HG02642 (cell line): ENCODE measurements around the gene KCNIP4.

ENCODE experiments used
- ATAC-seq: cut with Tn5 transposase; IDR thresholded peaks from one replicate; pipeline ENCODE4 v1.9.1; 2021; ENCODE audit warnings: mild to moderate bottlenecking; ENCODE audit not compliant: unreplicated experiment, poor library complexity

KCNIP4 gene

GRCh38 chr4:21709761-21710160 lies 238.8 kb downstream of the KCNIP4 start:
- no peak for ATAC-seq

GRCh38 chr4:21709031-21709430 lies 239.5 kb downstream of the KCNIP4 start:
- no peak for ATAC-seq

- no peak for ATAC-seq
Measured at GRCh38 chr4:21699446-21699845, 249.1 kb downstream of the KCNIP4 start.

GRCh38 chr4:21697583-21697982 lies 251.0 kb downstream of the KCNIP4 start:
- ATAC-seq: no peak

DNA sequence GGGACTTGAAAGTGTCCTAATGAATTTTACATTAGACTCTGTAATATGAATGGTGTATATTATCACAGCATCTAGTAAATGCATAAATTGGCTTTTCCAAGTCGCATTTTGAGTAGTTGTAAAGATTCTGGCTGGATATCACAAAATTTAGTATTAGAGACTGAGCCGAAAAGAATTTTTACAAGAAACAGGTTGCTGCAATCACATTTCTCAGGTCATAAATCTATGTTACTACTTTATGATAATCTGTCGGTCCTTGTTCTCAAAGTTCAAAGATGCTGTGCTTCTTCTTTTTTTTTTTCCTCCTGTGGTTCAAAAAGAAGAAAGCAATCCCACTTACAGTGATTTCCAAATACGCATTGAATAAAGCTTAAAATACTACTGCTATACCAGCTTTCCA lies 253.4 kb downstream of the KCNIP4 start:
- no peak for ATAC-seq

GRCh38 chr4:21692241-21692640 lies 256.3 kb downstream of the KCNIP4 start:
- ATAC-seq: no peak

DNA sequence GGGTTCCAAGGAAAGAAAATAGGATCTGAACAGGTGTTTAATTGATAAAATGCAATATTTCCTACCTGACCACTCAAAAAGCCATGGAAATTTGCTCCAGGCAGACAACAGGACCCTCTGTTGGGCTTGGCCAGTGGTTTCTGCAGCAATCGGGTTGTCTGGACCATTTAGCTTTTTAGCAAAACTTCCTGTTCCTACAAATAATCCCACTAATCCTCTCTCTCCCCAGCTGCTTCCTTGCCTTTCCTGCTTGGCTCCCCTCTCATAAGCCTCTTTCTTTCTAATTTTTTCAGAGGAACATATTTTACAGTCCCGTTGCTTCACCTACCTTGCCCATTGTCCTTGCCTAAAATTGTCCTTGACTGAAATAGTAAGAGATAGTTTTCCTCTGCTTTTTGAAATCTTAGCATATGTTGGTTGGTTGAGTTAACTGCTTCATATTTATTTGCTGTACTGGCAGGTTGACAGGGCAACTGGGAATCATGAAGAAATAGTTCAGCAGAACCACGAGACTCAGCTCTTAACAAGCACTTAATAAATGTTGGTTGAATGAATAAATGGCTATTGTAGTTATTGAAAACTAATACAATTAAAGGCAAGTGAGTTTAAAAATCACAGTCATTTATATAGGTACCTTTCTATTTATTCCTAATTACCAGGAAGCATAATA lies 259.8 kb downstream of the KCNIP4 start:
- ATAC-seq: no peak

DNA sequence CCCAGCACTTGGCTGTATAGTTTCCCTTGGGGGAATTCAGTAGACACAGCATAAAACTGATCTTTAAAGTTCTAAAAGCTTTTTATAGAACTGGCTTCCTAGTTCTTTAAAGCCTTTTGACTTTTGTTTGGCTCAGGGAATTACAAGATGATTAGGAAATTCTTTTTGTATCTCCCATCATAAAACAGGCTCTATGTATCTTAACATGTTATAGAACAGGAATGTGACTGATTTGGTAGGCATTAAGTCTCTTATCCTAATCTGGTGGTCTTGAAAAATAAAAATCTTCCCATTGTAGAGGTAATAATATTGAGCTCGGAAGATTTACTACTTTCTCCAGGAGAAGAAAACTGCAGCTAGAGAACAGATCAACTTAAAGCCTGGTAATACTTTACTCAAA lies 262.7 kb downstream of the KCNIP4 start:
- ATAC-seq: no peak

- no peak for ATAC-seq
Measured at GRCh38 chr4:21680326-21680898, 268.2 kb downstream of the KCNIP4 start.

DNA sequence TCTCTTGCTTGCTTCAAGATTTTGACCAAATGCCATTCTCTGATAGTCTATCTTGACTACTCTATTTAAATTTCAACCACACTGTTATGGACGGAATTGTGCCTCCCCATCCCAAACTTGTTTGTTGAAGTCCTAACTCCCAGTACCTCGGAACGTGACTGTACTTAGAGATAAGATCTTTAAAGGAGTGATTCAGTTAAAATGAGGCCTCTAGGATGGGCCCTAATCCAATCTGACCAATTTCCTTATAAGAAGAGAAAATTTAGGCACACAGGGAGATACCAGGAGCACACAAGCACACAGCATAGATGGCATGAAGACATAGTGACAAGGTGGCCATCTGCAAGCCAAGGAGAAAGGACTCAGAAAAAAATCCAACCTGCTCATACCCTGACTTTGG lies 269.9 kb downstream of the KCNIP4 start:
- ATAC-seq: no peak

GRCh38 chr4:21677173-21677572 lies 271.4 kb downstream of the KCNIP4 start:
- no peak for ATAC-seq

GRCh38 chr4:21664355-21664754 lies 284.2 kb downstream of the KCNIP4 start:
- no peak for ATAC-seq

DNA sequence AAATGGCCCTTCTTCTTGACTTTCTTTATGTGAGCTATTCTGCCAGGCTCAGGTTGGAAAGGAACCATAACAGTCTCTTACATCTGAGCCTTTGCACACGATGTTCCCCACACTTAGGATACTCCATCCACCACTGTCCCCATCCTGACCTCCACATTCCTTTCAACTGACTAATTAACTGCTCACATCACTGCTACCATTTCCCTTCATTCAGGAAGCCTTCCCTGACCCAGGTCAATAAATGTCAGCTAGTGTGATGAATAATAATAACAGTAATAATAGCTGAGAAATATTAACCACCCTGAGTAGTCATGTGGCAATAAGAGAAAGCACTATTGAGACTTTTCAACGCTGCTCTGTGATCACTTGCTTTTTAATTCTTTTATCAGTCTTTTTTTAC lies 291.7 kb downstream of the KCNIP4 start:
- no peak for ATAC-seq

DNA sequence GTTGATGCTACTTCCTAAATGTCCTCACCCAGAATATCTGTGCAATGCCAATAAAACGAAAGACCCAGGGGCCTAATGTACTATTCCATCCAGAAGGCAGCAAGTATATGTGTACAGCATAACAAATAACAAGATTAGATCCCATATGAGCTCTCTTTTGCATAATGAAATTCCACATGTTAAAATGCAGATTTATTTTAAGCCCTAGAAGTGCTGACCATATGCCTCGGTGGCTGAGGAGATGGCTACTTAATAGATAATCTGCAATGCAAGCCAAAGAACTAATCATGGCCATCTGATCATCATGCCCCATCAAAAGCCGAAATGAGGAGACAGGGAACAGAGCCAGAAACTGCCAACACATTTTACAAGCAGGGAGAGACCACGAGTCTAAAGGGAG lies 293.5 kb downstream of the KCNIP4 start:
- no peak for ATAC-seq

GRCh38 chr4:21652508-21653231 lies 295.9 kb downstream of the KCNIP4 start:
- ATAC-seq: no peak

- no peak for ATAC-seq
Measured at GRCh38 chr4:21649391-21650090, 299.0 kb downstream of the KCNIP4 start.

- no peak for ATAC-seq
Measured at GRCh38 chr4:21645776-21646175, 302.8 kb downstream of the KCNIP4 start.

- no peak for ATAC-seq
Measured at GRCh38 chr4:21641696-21642095, 306.9 kb downstream of the KCNIP4 start.

GRCh38 chr4:21638171-21638725 lies 310.3 kb downstream of the KCNIP4 start:
- ATAC-seq: no peak

GRCh38 chr4:21628916-21629610 lies 319.5 kb downstream of the KCNIP4 start:
- no peak for ATAC-seq
